ENCODE results near the gene RPUSD4. TPM values are rescaled to one million over a fixed set of nuclear protein-coding genes. Genes with fewer than 3 reads are reported as not detected.

Gene RPUSD4
- total RNA-seq, 3 donors from 2014 or later: 21.4 to 29.1 (median 27.5) TPM

GRCh38 chr11:126165757-126166156 is 45.7 kb downstream of the RPUSD4 start:
- H3K9me3 ChIP-seq: no peaks in the 10 kb centered on the region
- no peak overlapping the region for H3K4me3 ChIP-seq
- intact Hi-C loops (cut with DNase I; ENCODE audit: low total_unique reads): no loop called here
- no peak overlapping the region for H3K27ac ChIP-seq
- H3K27me3 ChIP-seq: no peaks in the 10 kb centered on the region
- TF ChIP-seq POLR2A (IDR thresholded peaks at IDR 0.05) (no peak), POLR2AphosphoS5 (IDR thresholded peaks at IDR 0.05) (no peak), CTCF (IDR thresholded peaks at IDR 0.05) (no peak)
- no peaks in the 10 kb centered on the region for H3K4me1 ChIP-seq
- DNase-seq (ENCODE audit: low spot score in 2 of 2): no peak
- H3K36me3 ChIP-seq: no peaks in the 10 kb centered on the region

- Histone ChIP-seq H3K4me1 (no peaks in the 10 kb centered on the region), H3K27me3 (no peaks in the 10 kb centered on the region), H3K36me3 (no peaks in the 10 kb centered on the region), H3K27ac (no peak overlapping the region), H3K9me3 (no peaks in the 10 kb centered on the region), H3K4me3 (no peak overlapping the region)
- TF ChIP-seq POLR2A (IDR thresholded peaks at IDR 0.05) (no peak), POLR2AphosphoS5 (IDR thresholded peaks at IDR 0.05) (no peak), CTCF (IDR thresholded peaks at IDR 0.05) (no peak)
- no peak for DNase-seq (ENCODE audit: low spot score in 2 of 2)
- intact Hi-C loops (cut with DNase I; ENCODE audit: low total_unique reads): no loop called here
Observed at GRCh38 chr11:126165311-126165720, 46.1 kb downstream of the RPUSD4 start.

- no peaks in the 10 kb centered on the region for H3K9me3 ChIP-seq
- no peak overlapping the region for H3K4me3 ChIP-seq
- no peak for DNase-seq (ENCODE audit: low spot score in 2 of 2)
- H3K36me3 ChIP-seq: no peaks in the 10 kb centered on the region
- intact Hi-C loops (cut with DNase I; ENCODE audit: low total_unique reads): no loop called here
- no peaks in the 10 kb centered on the region for H3K27me3 ChIP-seq
- H3K27ac ChIP-seq: no peak overlapping the region
- H3K4me1 ChIP-seq: no peaks in the 10 kb centered on the region
- no peak for TF ChIP-seq POLR2A (IDR thresholded peaks at IDR 0.05)
Observed at GRCh38 chr11:126164781-126165180, 46.7 kb downstream of the RPUSD4 start.

GRCh38 chr11:126163779-126164178 is 47.7 kb downstream of the RPUSD4 start:
- no peak overlapping the region for H3K27ac ChIP-seq
- intact Hi-C loops (cut with DNase I; ENCODE audit: low total_unique reads): no loop called here
- no peaks in the 10 kb centered on the region for H3K36me3 ChIP-seq
- DNase-seq (ENCODE audit: low spot score in 2 of 2): no peak
- no peaks in the 10 kb centered on the region for H3K27me3 ChIP-seq
- H3K9me3 ChIP-seq: no peaks in the 10 kb centered on the region
- TF ChIP-seq CTCF (IDR thresholded peaks at IDR 0.05): no peak
- no peaks in the 10 kb centered on the region for H3K4me1 ChIP-seq
- H3K4me3 ChIP-seq: no peak overlapping the region

GRCh38 chr11:126163074-126163700 is 48.3 kb downstream of the RPUSD4 start:
- TF ChIP-seq CTCF (IDR thresholded peaks at IDR 0.05) (no peak), POLR2AphosphoS5 (IDR thresholded peaks at IDR 0.05) (no peak), POLR2A (IDR thresholded peaks at IDR 0.05) (no peak)
- Histone ChIP-seq H3K9me3 (no peaks in the 10 kb centered on the region), H3K36me3 (no peaks in the 10 kb centered on the region), H3K4me3 (no peak overlapping the region), H3K4me1 (no peaks in the 10 kb centered on the region), H3K27me3 (no peaks in the 10 kb centered on the region), H3K27ac (no peak overlapping the region)
- intact Hi-C loops (cut with DNase I; ENCODE audit: low total_unique reads): no loop called here
- no peak for DNase-seq (ENCODE audit: low spot score in 2 of 2)
